Thoracic aorta (tissue), 2 donors: ENCODE data around the gene NEK2. TPM values are rescaled to one million over a fixed set of nuclear protein-coding genes. Genes with fewer than 3 reads are reported as not detected.
"Not testable (repeated sequence)": the region's sequence is repeated elsewhere in the genome, so short reads cannot be mapped to it uniquely, and the experiment has no call there.

Experiments used
- ATAC-seq: fragments of 150-250 bp; one replicate; pipeline ENCODE4 v1.8.0; 2017; ENCODE audit warnings: low read depth; ENCODE audit not compliant: insufficient number of reproducible peaks, low FRiP score
- DNase-seq: peaks from one replicate; pipeline ENCODE4 v3.0.0-alpha.2; 2020; ENCODE audit warnings: low spot score
- H3K27ac ChIP-seq, 2 donors: fragments of 200-600 bp; sonication (generic); 1 replicate in 1 of 2; 2 replicates in 1 of 2; pipeline ENCODE4 v1.5.1; 2016; ENCODE audit warnings: mild to moderate bottlenecking in 2 of 2, moderate library complexity in 2 of 2
- H3K27me3 ChIP-seq: fragments of 200-600 bp; sonication (generic); replicated peaks from 2 replicates; pipeline ENCODE4 v1.6.0; 2016; ENCODE audit warnings: mild to moderate bottlenecking; ENCODE audit not compliant: insufficient read depth
- H3K36me3 ChIP-seq: fragments of 200-600 bp; sonication (generic); one replicate; pipeline ENCODE4 v1.5.1; 2016
- H3K4me1 ChIP-seq, 2 donors: fragments of 200-600 bp; sonication (generic); 1 replicate in 1 of 2; 2 replicates in 1 of 2; pipeline versions ENCODE4 v1.5.1 to v1.6.0; 2016; ENCODE audit warnings: low read depth in 2 of 2, mild to moderate bottlenecking in 1 of 2; ENCODE audit not compliant: control insufficient read depth in 1 of 2
- H3K4me3 ChIP-seq: fragments of 200-600 bp; sonication (generic); 2 replicates; pipeline ENCODE4 v1.5.1; 2016; ENCODE audit warnings: mild to moderate bottlenecking
- H3K9me3 ChIP-seq: fragments of 200-600 bp; sonication (generic); 2 replicates; pipeline ENCODE4 v1.5.1; 2016
- CTCF ChIP-seq: fragments of 200-600 bp; sonication (generic); IDR thresholded peaks from one replicate; pipeline ENCODE4 v1.5.1; 2019; ENCODE audit warnings: antibody characterized with exemption
- total RNA-seq, 2 donors: library from RNA; depleted of rRNA; stranded (reverse); fragments of >200 nt; gene quantifications; one replicate each; pipeline versions ENCODE4 v1.1.0 to v1.2.3, GENCODE V29; 2016

Gene NEK2
- total RNA-seq, 2 donors from 2014 or later: 0.35 TPM; not detected in 1

DNA sequence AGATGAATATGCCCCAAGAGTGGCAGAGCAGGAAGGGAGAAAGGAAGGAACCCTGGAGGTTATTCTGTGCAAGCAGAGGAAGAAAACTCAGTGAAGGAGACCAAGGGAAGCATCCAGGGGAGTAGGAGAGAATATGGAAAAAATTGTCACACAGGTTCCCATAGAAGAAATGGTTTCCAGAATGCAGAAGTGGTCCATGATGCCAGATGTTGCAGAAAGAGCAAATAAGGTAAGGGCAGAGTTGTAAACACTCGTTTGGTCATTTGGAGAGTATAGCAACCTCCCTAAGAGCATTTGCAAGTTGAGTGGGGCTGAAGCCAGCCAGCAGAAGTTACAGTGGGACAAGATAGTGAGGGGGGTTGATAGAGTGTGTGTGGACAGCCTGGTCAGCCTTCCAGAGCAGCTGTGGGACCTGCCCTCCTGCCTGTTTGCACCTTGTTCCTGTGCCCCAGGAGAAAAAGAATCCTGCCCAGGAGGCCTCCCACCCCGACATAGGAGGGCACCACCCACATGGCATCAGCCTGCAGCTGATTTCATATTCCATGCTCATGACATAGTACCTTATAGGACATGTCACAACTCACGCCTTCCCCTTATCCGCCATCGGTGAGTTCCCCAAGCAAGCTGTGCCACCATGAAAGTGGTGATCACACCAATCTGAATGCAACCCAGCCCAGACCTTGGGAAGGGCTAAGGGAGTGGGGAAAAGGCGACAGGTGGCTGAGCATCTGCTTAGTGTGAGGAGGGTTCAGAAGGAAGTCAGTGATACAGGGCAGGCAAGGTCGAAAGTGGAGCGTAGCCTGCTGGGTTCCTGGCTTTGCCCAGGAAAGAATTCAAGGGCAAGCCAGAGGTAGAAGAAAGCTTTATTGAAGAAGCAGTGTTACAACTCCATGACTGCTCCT is 8.2 kb upstream of the NEK2 start:
- H3K4me3 ChIP-seq: no peak overlapping the region
- no peaks in the 10 kb centered on the region for H3K9me3 ChIP-seq
- no peak for TF ChIP-seq CTCF
- no peaks in the 10 kb centered on the region for H3K27me3 ChIP-seq
- DNase-seq: no peak
- H3K4me1 ChIP-seq: no peaks in the 10 kb centered on the region
- ATAC-seq: no peak
- H3K36me3 ChIP-seq: no peaks in the 10 kb centered on the region
- H3K27ac ChIP-seq: no peak overlapping the region

- not testable (repeated sequence) for DNase-seq, H3K4me1 ChIP-seq, H3K9me3 ChIP-seq, H3K36me3 ChIP-seq, H3K27me3 ChIP-seq, H3K4me3 ChIP-seq, ATAC-seq, H3K27ac ChIP-seq
Measured at GRCh38 chr1:211682186-211682585, 6.8 kb upstream of the NEK2 start.

GRCh38 chr1:211680752-211681327 is 5.4 kb upstream of the NEK2 start:
- no peaks in the 10 kb centered on the region for H3K9me3 ChIP-seq
- H3K36me3 ChIP-seq: no peaks in the 10 kb centered on the region
- peak; percentile 75 for TF ChIP-seq CTCF
- DNase-seq: no peak
- peaks cover 0 to 1% of the 10 kb centered on the region in 2 donors for H3K4me1 ChIP-seq
- H3K27ac ChIP-seq: no peak overlapping the region
- H3K4me3 ChIP-seq: no peak overlapping the region
- no peaks in the 10 kb centered on the region for H3K27me3 ChIP-seq
- peak; percentile 56 for ATAC-seq

DNA sequence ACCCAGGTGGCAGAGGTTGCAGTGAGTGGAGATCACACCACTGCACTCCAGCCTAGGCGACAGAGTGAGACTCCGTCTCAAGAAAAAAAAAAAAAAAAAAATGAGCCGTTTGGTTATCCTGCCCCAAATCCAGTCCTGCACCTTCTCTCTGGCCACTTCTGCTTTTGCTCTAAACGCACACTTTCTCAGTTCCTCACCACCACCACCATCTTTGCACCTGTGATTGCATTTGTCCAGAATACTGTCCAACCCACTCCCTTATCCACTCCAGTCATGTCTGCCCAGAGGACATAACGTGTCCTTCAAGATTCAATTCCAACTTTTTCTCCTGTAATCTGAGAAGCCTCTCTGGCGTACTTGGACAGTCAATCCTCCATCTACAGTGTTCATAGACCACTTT is 2.2 kb upstream of the NEK2 start:
- H3K4me1 ChIP-seq: peaks cover 5 to 8% of the 10 kb centered on the region in 2 donors
- DNase-seq: no peak
- H3K9me3 ChIP-seq: no peaks in the 10 kb centered on the region
- H3K27ac ChIP-seq: no peak overlapping the region
- no peak overlapping the region for H3K4me3 ChIP-seq
- no peak for ATAC-seq
- no peak for TF ChIP-seq CTCF
- no peaks in the 10 kb centered on the region for H3K36me3 ChIP-seq
- no peaks in the 10 kb centered on the region for H3K27me3 ChIP-seq

DNA sequence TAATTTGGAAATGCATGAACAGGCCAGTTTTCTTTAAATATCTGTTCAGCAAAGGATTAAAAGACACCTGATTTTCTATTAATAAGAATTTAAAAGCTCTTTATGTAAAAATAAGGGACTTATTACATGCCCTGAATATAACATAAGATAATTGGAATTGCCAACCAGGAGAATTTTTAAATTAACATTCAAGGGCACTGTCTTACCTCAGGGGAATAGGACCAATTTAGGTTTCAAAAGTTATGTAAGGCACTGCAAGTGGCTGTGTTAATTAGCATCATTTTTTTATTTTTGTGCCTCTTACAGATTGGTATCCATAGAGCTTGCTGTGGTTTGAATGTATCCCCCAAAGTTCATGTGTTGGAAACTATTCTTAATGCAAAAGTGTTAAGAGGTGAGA is 1.3 kb upstream of the NEK2 start:
- H3K4me1 ChIP-seq: peaks cover 5 to 8% of the 10 kb centered on the region in 2 donors
- H3K9me3 ChIP-seq: no peaks in the 10 kb centered on the region
- DNase-seq: no peak
- H3K4me3 ChIP-seq: no peak overlapping the region
- no peaks in the 10 kb centered on the region for H3K36me3 ChIP-seq
- no peak for TF ChIP-seq CTCF
- ATAC-seq: no peak
- H3K27ac ChIP-seq: no peak overlapping the region
- no peaks in the 10 kb centered on the region for H3K27me3 ChIP-seq
